NT2/D1 (cell line): ENCODE data around the gene SHISA7.

Source experiments
- DNase-seq: peaks from one replicate; pipeline ENCODE4 v3.0.0-alpha.2; 2011; ENCODE audit warnings: low read depth, low spot score
- H3K27me3 ChIP-seq: 2 replicates; pipeline ENCODE4 v1.6.0; 2011; ENCODE audit warnings: mild to moderate bottlenecking; ENCODE audit not compliant: insufficient read length, insufficient read depth
- H3K36me3 ChIP-seq: 2 replicates; pipeline ENCODE4 v1.6.1; 2011; ENCODE audit warnings: mild to moderate bottlenecking, low read length, mixed read lengths; ENCODE audit not compliant: insufficient read depth, insufficient read length
- H3K4me1 ChIP-seq: 2 replicates; pipeline ENCODE4 v1.5.1; 2011; ENCODE audit not compliant: insufficient read depth, insufficient read length
- H3K4me3 ChIP-seq: 2 replicates; pipeline ENCODE4 v1.5.1; 2011; ENCODE audit warnings: low read depth; ENCODE audit not compliant: insufficient read length
- H3K9ac ChIP-seq: 2 replicates; pipeline ENCODE4 v1.6.0; 2011; ENCODE audit warnings: low read depth; ENCODE audit not compliant: insufficient read length
- H3K9me3 ChIP-seq: 2 replicates; pipeline ENCODE4 v1.5.1; 2011; ENCODE audit warnings: mild to moderate bottlenecking, low read length; ENCODE audit not compliant: insufficient read depth
- SUZ12 ChIP-seq: IDR thresholded peaks from 2 replicates; pipeline ENCODE4 v1.6.1; 2011; ENCODE audit not compliant: insufficient read length, insufficient read depth; ENCODE audit errors: extremely low read depth
- YY1 ChIP-seq: IDR thresholded peaks from 2 replicates; pipeline ENCODE4 v1.6.1; 2011; ENCODE audit not compliant: insufficient read length, insufficient read depth
- ZNF274 ChIP-seq: IDR thresholded peaks from 2 replicates; pipeline ENCODE4 v1.6.1; 2011; ENCODE audit warnings: mild to moderate bottlenecking, low read depth, low read length

The SHISA7 gene

GRCh38 chr19:55472463-55472862 lies 29.4 kb upstream of the SHISA7 start:
- H3K36me3 ChIP-seq, result no peaks in the 10 kb centered on the region
- DNase-seq, result no peak
- H3K4me1 ChIP-seq, result peaks cover 15% of the 10 kb centered on the region
- peaks cover 16% of the 10 kb centered on the region for H3K27me3 ChIP-seq
- H3K9me3 ChIP-seq, result no peaks in the 10 kb centered on the region
- TF ChIP-seq ZNF274 (no peak), YY1 (no peak), SUZ12 (no peak)
- peak overlapping the region; percentile 8 for H3K9ac ChIP-seq
- no peak overlapping the region for H3K4me3 ChIP-seq

GRCh38 chr19:55471266-55471665 lies 28.2 kb upstream of the SHISA7 start:
- Histone ChIP-seq H3K9ac (no peak overlapping the region), H3K36me3 (no peaks in the 10 kb centered on the region), H3K4me1 (peaks cover 15% of the 10 kb centered on the region), H3K9me3 (no peaks in the 10 kb centered on the region), H3K27me3 (peaks cover 28% of the 10 kb centered on the region), H3K4me3 (no peak overlapping the region)
- TF ChIP-seq ZNF274 (no peak), SUZ12 (no peak), YY1 (no peak)
- DNase-seq, result no peak

GRCh38 chr19:55468054-55468393 lies 24.9 kb upstream of the SHISA7 start:
- H3K4me3 ChIP-seq, result no peak overlapping the region
- no peaks in the 10 kb centered on the region for H3K36me3 ChIP-seq
- no peak for DNase-seq
- H3K9me3 ChIP-seq, result no peaks in the 10 kb centered on the region
- H3K4me1 ChIP-seq, result peaks cover 22% of the 10 kb centered on the region
- H3K9ac ChIP-seq, result no peak overlapping the region
- H3K27me3 ChIP-seq, result peaks cover 60% of the 10 kb centered on the region
- TF ChIP-seq ZNF274, result no peak
- peak; percentile 7 for TF ChIP-seq SUZ12
- TF ChIP-seq YY1, result no peak

GRCh38 chr19:55467236-55468053 lies 24.3 kb upstream of the SHISA7 start:
- TF ChIP-seq SUZ12 (peak; percentile 53), YY1 (no peak)
- Histone ChIP-seq H3K4me1 (peaks cover 20% of the 10 kb centered on the region), H3K27me3 (peaks cover 66% of the 10 kb centered on the region), H3K4me3 (no peak overlapping the region), H3K9me3 (no peaks in the 10 kb centered on the region), H3K9ac (no peak overlapping the region), H3K36me3 (no peaks in the 10 kb centered on the region)
- no peak for DNase-seq

GRCh38 chr19:55466241-55466614 lies 23.1 kb upstream of the SHISA7 start:
- Histone ChIP-seq H3K36me3 (no peaks in the 10 kb centered on the region), H3K27me3 (peaks cover 77% of the 10 kb centered on the region), H3K4me1 (peaks cover 21% of the 10 kb centered on the region), H3K4me3 (no peak overlapping the region), H3K9me3 (no peaks in the 10 kb centered on the region), H3K9ac (no peak overlapping the region)
- TF ChIP-seq ZNF274 (no peak), SUZ12 (no peak), YY1 (no peak)
- DNase-seq, result no peak

- no peaks in the 10 kb centered on the region for H3K36me3 ChIP-seq
- no peak overlapping the region for H3K9ac ChIP-seq
- DNase-seq, result no peak
- no peaks in the 10 kb centered on the region for H3K9me3 ChIP-seq
- TF ChIP-seq YY1 (no peak), SUZ12 (peak; percentile 60)
- H3K27me3 ChIP-seq, result peaks cover 76% of the 10 kb centered on the region
- peaks cover 21% of the 10 kb centered on the region for H3K4me1 ChIP-seq
- H3K4me3 ChIP-seq, result no peak overlapping the region
These were observed 22.6 kb upstream of the SHISA7 start for GRCh38 chr19:55465460-55466240.

- Histone ChIP-seq H3K36me3 (no peaks in the 10 kb centered on the region), H3K27me3 (peaks cover 79% of the 10 kb centered on the region), H3K4me1 (peaks cover 21% of the 10 kb centered on the region), H3K9ac (peak within 1 kb of the TSS; percentile 64), H3K4me3 (peak within 1 kb of the TSS; percentile 24), H3K9me3 (no peaks in the 10 kb centered on the region)
- no peak for TF ChIP-seq YY1
- TF ChIP-seq ZNF274, result no peak
- TF ChIP-seq SUZ12, result no peak
- DNase-seq, result peak; percentile 77
These were observed 21.6 kb upstream of the SHISA7 start, which contains the start of gene C19orf85 for GRCh38 chr19:55464662-55465054. Gene C19orf85 (minus strand): TSS chr19:55464751. CDS start chr19:55464554, 197 bp downstream.
